HL-60/S4 treated with retinoic acid at 250 ng/mL for 4 days and 3 days (cell line): ENCODE data around the gene GOPC.
"Not testable (repeated sequence)": the region's sequence is repeated elsewhere in the genome, so short reads cannot be mapped to it uniquely, and the experiment has no call there.

Experiments used
- in situ Hi-C: fragments of 300-500 bp; cut with MboI; formaldehyde crosslinking; loops from 2 replicates; pipeline ENCODE4 v1.7.0; 2022; ENCODE audit warnings: low sequenced_read_pairs

Gene GOPC

GRCh38 chr6:117602151-117602898 lies at the start of gene GOPC:
Gene GOPC, minus strand, starts transcription at chr6:117602511. Its CDS starts 223 bp downstream, at chr6:117602288.
- in situ Hi-C loops, result no loop called here

GRCh38 chr6:117651984-117652383 lies 49.7 kb upstream of the GOPC start:
- in situ Hi-C loops, result not testable (repeated sequence)

- in situ Hi-C loops, result no loop called here
Observed at GRCh38 chr6:117642976-117643375, 40.7 kb upstream of the GOPC start.

GRCh38 chr6:117637770-117638169 lies 35.5 kb upstream of the GOPC start:
- in situ Hi-C loops, result no loop called here

- in situ Hi-C loops, result no loop called here
Observed at GRCh38 chr6:117629119-117629660, 26.9 kb upstream of the GOPC start.

GRCh38 chr6:117627533-117627932 lies 25.2 kb upstream of the GOPC start:
- in situ Hi-C loops, result no loop called here

GRCh38 chr6:117624869-117625481 lies 22.7 kb upstream of the GOPC start:
- in situ Hi-C loops, result no loop called here

GRCh38 chr6:117619178-117619577 lies 16.9 kb upstream of the GOPC start:
- in situ Hi-C loops, result no loop called here

- in situ Hi-C loops, result no loop called here
Observed at GRCh38 chr6:117617210-117618035, 15.1 kb upstream of the GOPC start.

GRCh38 chr6:117616391-117617209 lies 14.3 kb upstream of the GOPC start:
- in situ Hi-C loops, result no loop called here

GRCh38 chr6:117615750-117616390 lies 13.6 kb upstream of the GOPC start:
- in situ Hi-C loops, result no loop called here

- in situ Hi-C loops, result no loop called here
Observed at GRCh38 chr6:117613920-117614560, 11.7 kb upstream of the GOPC start.

- in situ Hi-C loops, result no loop called here
Observed at GRCh38 chr6:117607511-117607910, 5.2 kb upstream of the GOPC start.

GRCh38 chr6:117605169-117605826 lies 3.0 kb upstream of the GOPC start:
- in situ Hi-C loops, result no loop called here

- in situ Hi-C loops, result no loop called here
Observed at GRCh38 chr6:117603821-117604220, 1.5 kb upstream of the GOPC start.

GRCh38 chr6:117602899-117603588 lies 733 bp upstream of the GOPC start:
- in situ Hi-C loops, result no loop called here

GRCh38 chr6:117601811-117602150 lies 530 bp downstream of the GOPC start:
- in situ Hi-C loops, result no loop called here

- in situ Hi-C loops, result no loop called here
Observed at GRCh38 chr6:117600008-117600743, 2.1 kb downstream of the GOPC start.
